Ascending aorta (tissue), 2 donors: ENCODE data around the gene RTEL1. TPM values are rescaled to one million over a fixed set of nuclear protein-coding genes. Genes with fewer than 3 reads are reported as not detected.

ENCODE experiments used
- DNase-seq, 2 donors: peaks; one replicate each; pipeline ENCODE4 v3.0.0-alpha.2; 2019; ENCODE audit warnings: low spot score in 2 of 2
- H3K27ac ChIP-seq, 2 donors: fragments of 200-600 bp; sonication (generic); one replicate each; pipeline ENCODE4 v1.5.1; 2016 to 2017; ENCODE audit warnings: mild to moderate bottlenecking in 1 of 2
- H3K27me3 ChIP-seq: fragments of 200-600 bp; sonication (generic); one replicate; pipeline ENCODE4 v1.5.1; 2017
- H3K36me3 ChIP-seq, 2 donors: fragments of 200-600 bp; sonication (generic); one replicate each; pipeline ENCODE4 v1.5.1; 2016
- H3K4me1 ChIP-seq, 2 donors: fragments of 200-600 bp; sonication (generic); one replicate each; pipeline ENCODE4 v1.5.1; 2016 to 2017; ENCODE audit warnings: mild to moderate bottlenecking in 1 of 2
- H3K4me3 ChIP-seq, 2 donors: fragments of 200-600 bp; sonication (generic); one replicate each; pipeline ENCODE4 v1.5.1; 2016 to 2017; ENCODE audit warnings: mild to moderate bottlenecking in 1 of 2
- H3K9me3 ChIP-seq, 2 donors: fragments of 200-600 bp; sonication (generic); one replicate each; pipeline ENCODE4 v1.5.1; 2016
- intact Hi-C: fragments of 100-400 bp; cut with DNase I; formaldehyde crosslinking; loops from one replicate; pipeline ENCODE4 v1.15.1; 2023
- total RNA-seq: library from RNA; depleted of rRNA; stranded (reverse); fragments of >200 nt; gene quantifications from one replicate; pipeline ENCODE4 v1.1.0, GENCODE V29; 2016
- TF ChIP-seq, protein P1 (sequence below), 3 experiments: fragments of 200-600 bp in 2 of 3; fragments of 450-650 bp in 1 of 3; sonication (generic) in 2 of 3; IDR thresholded peaks; one replicate each; pipeline ENCODE4 v1.5.1; 2016 to 2019; ENCODE audit warnings: antibody characterized with exemption in 3 of 3, mild to moderate bottlenecking in 1 of 3, moderate library complexity in 1 of 3

Gene RTEL1
- total RNA-seq, 1 donor from 2014 or later = 80.6 TPM

DNA sequence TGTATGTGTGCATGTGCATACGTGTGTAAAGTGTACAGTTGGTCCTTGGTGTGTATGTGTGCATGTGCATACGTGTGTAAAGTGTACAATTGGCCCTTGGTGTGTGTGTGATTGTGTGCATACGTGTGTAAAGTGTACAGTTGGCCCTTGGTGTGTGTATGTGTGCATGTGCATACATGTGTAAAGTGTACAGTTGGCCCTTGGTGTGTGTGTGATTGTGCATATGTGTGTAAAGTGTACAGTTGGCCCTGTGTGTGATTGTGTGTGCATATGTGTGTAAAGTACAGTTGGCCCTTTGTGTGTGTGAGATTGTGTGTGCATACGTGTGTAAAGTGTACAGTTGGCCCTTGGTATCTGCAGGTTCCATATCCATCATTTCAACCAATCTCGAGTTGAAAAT, 73.3 kb downstream of the RTEL1 start:
- TF ChIP-seq, protein P1, sequence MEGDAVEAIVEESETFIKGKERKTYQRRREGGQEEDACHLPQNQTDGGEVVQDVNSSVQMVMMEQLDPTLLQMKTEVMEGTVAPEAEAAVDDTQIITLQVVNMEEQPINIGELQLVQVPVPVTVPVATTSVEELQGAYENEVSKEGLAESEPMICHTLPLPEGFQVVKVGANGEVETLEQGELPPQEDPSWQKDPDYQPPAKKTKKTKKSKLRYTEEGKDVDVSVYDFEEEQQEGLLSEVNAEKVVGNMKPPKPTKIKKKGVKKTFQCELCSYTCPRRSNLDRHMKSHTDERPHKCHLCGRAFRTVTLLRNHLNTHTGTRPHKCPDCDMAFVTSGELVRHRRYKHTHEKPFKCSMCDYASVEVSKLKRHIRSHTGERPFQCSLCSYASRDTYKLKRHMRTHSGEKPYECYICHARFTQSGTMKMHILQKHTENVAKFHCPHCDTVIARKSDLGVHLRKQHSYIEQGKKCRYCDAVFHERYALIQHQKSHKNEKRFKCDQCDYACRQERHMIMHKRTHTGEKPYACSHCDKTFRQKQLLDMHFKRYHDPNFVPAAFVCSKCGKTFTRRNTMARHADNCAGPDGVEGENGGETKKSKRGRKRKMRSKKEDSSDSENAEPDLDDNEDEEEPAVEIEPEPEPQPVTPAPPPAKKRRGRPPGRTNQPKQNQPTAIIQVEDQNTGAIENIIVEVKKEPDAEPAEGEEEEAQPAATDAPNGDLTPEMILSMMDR (IDR thresholded peaks at IDR 0.05) = no peak
- no peaks in the 10 kb centered on the region for H3K27me3 ChIP-seq
- no peak for DNase-seq
- no peaks in the 10 kb centered on the region for H3K4me1 ChIP-seq
- peaks cover 32 to 35% of the 10 kb centered on the region in 2 donors for H3K36me3 ChIP-seq
- no peak overlapping the region for H3K27ac ChIP-seq
- H3K9me3 ChIP-seq = no peaks in the 10 kb centered on the region
- H3K4me3 ChIP-seq = no peak overlapping the region
- intact Hi-C loops = no loop called here

DNA sequence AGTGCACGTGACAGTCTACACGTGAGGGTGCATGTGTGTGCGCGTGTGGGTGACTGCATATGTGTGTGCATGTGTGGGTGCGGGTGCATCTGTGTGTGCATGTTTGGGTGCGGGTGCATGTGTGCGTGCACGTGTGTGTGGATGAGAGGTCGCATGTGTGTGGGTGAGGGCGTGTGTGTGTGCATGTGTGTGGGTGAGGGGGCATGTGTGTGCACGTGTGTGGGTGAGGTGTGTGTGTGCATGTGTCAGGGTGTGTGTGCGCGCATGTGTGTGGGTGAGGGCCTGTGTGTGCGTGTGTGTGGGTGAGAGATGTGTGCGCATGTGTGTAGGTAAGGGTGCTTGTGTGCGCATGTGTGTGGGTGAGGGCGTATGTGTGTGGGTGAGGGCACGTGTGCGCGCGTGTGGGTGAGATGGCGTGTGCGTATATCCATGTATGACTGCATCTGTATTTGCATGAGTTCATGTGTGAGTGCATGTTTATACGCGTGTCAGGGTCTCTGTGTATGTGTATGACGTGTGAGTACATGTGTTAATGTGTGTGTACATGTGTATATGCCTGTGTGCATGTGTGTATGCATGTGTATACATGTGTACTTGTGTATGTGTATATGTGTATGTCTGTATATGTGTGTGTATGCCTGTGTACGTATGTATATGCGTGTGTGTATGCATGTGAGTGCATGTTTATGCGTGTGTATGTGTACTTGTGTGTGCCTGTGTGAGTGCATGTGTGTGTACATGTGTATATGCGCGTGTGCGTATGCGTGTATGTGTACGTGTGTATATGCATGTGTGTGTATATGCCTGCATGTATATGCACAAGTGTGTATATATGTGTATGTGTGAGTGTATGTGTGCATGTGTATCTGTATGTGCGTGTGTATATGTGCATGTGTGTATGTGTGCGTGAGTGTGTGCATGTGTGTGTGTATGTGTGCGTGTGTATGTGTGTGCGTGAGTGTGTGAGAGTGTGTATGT, 74.3 kb downstream of the RTEL1 start:
- intact Hi-C loops = no loop called here
- TF ChIP-seq, protein P1 (IDR thresholded peaks at IDR 0.05) = no peak

DNA sequence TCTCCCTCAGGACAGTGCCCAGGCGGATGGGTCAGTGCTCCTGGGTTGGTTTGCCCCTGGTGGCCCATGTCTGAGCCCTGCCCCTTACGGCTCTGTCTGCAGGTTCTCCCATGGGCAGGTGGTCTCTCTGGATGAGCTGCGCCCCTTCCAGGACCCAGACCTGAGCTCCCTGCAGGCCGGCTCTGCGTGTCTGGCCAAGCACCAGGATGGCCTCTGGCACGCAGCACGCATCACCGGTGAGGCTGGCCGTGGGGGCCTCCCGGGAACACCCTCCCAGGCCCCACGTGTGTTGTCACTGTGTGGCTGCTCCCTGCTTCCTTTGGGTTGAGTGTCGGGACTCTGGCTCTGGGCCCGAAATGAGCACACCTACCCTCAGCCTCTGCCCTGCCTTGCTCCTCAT, 75.0 kb downstream of the RTEL1 start:
- no peak for DNase-seq
- Histone ChIP-seq H3K27me3 (no peaks in the 10 kb centered on the region), H3K9me3 (no peaks in the 10 kb centered on the region), H3K4me3 (no peak overlapping the region), H3K27ac (no peak overlapping the region), H3K4me1 (no peaks in the 10 kb centered on the region), H3K36me3 (peaks cover 32% of the 10 kb centered on the region in 2 donors)
- TF ChIP-seq, protein P1 (IDR thresholded peaks at IDR 0.05) = no peak
- intact Hi-C loops = no loop called here

More for the DNA sequence above, 74.3 kb downstream of the RTEL1 start:
- Histone ChIP-seq H3K4me1 (no peaks in the 10 kb centered on the region), H3K36me3 (peaks cover 32% of the 10 kb centered on the region in 2 donors), H3K27me3 (no peaks in the 10 kb centered on the region), H3K4me3 (no peak overlapping the region), H3K9me3 (no peaks in the 10 kb centered on the region), H3K27ac (no peak overlapping the region)
- no peak for DNase-seq

DNA sequence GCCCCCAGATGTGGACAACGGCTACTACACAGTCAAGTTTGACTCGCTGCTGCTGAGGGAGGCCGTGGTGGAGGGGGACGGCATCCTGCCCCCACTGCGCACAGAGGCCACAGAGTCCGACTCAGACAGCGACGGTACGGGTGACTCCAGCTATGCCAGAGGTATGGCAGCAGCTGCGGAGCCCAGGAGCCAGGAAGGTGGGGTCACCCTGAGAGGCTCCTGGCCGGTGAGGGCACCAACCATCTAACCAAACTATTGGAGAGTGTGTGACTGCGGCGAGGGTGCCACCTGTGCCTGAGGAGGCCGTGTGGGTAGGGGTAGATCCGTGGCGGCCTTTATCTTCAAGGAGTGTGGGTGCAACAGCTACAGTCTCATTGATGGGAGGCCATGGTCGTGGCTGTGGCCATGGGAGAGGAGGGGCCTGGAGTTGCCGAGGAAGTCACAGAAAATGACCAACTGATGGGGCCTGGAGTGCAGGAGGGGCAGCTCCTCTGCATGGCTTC, 75.5 kb downstream of the RTEL1 start:
- Histone ChIP-seq H3K4me3 (no peak overlapping the region), H3K27ac (no peak overlapping the region), H3K9me3 (no peaks in the 10 kb centered on the region), H3K4me1 (peaks cover 4 to 5% of the 10 kb centered on the region in 2 donors), H3K27me3 (no peaks in the 10 kb centered on the region), H3K36me3 (peaks cover 32% of the 10 kb centered on the region in 2 donors)
- TF ChIP-seq, protein P1 (IDR thresholded peaks at IDR 0.05) = no peak
- intact Hi-C loops = no loop called here
- DNase-seq = no peak

DNA sequence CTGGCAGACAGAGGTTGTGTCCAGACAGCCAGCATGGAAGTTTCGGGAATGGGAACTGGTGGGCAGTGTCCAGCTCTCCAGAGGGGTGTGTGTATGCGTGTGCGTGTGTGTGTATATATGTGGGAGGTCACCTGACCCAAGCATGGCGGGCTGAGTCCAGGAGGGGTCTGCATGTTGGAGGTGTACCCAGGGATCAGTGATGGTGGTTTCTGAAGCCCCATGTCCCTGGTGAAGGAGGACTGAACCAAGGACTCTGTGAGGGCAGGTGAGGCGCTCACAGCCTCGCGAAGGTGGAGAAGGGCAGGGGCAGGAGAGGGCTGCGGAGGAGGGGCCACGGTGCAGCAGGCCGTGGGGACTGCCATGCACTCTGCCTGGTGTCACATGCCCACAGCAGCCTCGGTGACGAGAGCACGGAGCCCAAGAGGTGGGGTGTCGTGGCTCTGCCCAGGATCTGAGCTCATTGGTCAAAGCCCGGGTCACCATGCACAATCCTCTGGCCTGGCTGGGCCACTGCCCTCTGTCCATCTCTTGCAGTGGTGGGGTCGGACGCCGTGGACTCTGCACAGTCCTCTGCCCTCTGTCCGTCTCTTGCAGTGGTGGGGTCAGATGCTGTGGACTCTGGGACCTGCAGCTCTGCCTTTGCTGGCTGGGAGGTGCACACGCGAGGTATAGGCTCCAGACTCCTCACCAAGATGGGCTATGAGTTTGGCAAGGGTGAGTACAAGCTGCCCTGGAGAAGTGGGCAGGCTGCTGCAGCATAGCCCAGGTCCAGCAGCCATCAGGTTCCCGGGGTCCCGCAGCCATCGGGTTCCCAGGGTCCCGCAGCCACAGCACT, 76.2 kb downstream of the RTEL1 start:
- TF ChIP-seq, protein P1 (IDR thresholded peaks at IDR 0.05) = no peak
- H3K4me3 ChIP-seq = no peak overlapping the region
- peaks cover 9 to 10% of the 10 kb centered on the region in 2 donors for H3K4me1 ChIP-seq
- no peak overlapping the region for H3K27ac ChIP-seq
- H3K27me3 ChIP-seq = no peaks in the 10 kb centered on the region
- no peaks in the 10 kb centered on the region for H3K9me3 ChIP-seq
- H3K36me3 ChIP-seq = peaks cover 32% of the 10 kb centered on the region in 2 donors
- no peak for DNase-seq
- intact Hi-C loops = no loop called here
